Activated naive CD4-positive, alpha-beta T cell treated with anti-CD3 and anti-CD28 coated beads, Interleukin-2, amount 50 U/mL, for 16 hours (primary cell): Measurements from ENCODE around the gene CFHR3.
"Not testable (repeated sequence)": the region's sequence is repeated elsewhere in the genome, so short reads cannot be mapped to it uniquely, and the experiment has no call there.

Source experiments
- DNase-seq: peaks from one replicate; pipeline ENCODE4 v3.0.0-alpha.2; 2020

The CFHR3 gene

DNA sequence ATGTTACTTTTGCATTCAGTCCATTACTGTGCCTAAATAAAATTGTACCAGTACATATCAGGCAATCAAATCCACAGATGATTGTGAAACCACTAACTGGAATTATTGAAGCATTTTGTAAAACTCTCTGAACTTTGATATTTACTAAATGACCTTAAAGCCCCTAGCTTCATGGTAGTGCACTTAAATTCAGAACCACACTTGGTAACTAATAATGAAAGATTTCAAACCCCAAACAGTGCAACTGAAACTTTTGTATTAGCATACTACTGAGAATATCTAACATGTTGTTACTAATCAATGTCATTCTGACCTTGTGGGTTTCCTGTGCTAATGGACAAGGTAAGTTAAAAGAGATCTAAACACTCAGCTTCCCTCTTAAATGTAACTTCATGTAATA lies at the start of gene CFHR3:
Gene CFHR3 (plus strand): TSS at position 238 of the 400 bp plus-strand sequence. CDS start 47 bp downstream, at position 285.
- DNase-seq = no peak

DNA sequence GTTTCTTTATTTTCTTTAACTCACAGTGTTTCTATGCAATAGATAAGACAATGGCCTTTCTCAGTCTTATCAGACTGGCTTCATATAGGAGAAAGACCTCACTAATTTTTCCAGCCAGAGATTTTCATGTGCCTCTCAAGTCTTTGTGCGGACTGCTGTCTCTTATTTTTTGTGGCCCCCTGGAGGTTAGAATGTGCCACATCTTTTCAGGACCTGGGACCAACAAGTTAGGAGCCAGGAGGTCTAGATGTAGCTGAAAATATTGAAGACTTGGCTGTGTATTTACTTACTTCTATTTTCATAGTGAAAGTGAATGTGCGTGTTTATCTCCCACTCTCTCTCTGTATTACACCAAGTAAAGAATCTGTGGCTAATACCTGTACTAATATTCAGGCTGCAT lies 42.1 kb upstream of the CFHR3 start:
- no peak for DNase-seq

DNA sequence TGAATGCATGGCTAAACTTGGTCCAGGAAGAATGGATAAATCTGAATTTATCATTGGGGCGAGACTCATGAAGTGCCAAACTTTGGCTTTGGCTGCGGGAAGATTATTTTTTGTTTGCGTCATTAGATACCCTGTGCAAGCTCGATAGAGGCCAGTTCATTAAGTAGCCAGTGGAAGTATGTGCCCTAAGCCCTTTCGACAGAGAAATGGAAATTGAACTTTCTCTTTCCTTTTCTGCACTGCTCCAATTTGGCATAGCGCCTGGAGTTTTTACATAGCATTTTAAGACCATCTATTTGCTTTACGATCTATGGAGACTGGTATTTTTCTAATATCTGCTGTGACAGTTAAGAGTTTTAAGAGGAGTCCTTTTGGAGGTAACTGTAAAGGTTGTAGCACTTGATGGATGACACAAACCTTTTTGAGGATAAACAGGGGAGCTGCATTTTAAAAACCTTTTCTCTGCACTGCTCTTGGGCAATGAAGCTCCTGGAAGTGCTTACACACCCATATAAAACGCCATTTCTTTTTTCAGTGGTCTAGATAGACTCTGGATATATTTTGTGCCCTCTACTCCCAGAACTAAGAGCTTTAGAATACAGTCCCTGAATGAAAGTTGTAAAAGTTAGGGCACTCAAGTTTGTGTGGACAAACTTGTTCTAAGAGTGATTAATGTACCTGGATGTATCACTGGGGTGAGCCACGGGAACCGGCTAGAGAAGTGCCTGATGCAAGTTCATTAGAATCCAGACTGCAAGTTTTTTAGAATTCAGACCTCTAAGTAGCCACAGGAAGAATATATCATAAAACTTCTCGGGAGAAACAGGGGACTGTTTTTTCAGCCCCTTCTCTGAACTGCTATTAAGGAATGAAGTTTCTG lies 41.3 kb upstream of the CFHR3 start:
- DNase-seq = no peak

DNA sequence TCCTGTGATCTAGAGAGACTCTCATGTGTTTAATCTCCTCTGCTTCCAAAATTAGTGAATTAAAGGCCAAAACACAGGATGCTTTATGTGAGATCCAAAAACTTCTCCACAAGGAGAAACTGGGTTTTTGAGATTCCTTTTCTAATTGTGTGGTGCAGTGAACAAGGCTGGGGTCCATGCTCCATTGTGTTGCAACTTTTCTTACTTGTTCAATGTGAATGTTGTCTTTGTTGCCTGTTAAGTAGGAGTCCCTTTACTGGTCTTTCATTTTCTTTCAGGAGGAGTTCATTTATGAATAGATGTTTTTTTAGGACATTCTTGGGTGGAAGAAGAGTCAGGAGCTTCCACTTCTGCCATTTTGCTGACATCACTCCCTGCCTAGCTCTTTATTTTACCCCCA lies 40.6 kb upstream of the CFHR3 start:
- DNase-seq = no peak

DNA sequence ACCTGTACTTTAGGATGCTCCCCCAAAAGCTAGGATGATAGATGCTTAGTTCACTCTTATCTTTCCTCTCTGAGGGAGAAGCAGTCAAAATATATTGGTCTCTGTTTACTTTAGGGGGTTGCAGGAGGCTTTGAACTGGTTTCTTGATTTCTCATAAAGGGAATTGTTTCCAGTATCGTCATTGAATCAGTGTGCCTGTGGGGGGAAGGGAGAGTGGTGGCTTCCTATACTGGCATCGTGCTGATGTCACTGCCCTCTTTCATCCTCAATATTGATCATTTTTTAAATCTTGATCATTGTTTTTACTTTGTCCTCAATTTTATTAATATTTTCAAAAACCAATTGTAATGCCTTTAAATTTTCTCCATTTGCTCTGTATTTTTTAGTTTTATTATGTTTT lies 40.2 kb upstream of the CFHR3 start:
- no peak for DNase-seq

DNA sequence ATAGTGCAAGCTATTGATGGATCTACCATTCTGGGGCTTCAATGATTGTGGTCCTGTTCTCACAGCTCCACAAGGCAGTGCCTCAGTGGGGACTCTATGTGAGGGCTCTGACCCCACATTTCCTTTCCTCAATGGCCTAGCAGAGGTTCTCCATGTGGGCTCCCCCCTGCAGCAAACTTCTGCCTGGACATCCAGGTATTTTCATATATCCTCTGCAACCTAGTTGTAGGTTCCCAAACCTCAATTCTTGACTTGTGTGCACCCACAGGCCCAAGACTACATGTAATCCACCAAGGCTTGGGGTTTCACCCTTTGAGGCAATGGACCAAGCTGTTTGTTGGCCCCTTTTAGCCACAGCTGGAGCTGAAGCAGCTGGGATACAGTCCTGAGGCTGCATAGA lies 35.9 kb upstream of the CFHR3 start:
- no peak for DNase-seq

DNA sequence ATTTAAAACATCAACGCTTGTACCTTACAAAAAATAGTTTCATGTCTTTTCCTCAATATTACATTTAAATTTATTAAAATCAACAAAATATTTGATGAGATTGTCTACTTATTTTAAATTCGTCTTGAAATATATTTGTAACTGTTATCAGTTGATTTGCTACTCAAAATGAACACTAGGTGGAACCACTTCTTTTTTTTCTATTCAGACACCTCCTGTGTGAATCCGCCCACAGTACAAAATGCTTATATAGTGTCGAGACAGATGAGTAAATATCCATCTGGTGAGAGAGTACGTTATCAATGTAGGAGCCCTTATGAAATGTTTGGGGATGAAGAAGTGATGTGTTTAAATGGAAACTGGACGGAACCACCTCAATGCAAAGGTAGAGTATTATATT lies 31.4 kb upstream of the CFHR3 start:
- DNase-seq = not testable (repeated sequence)

DNA sequence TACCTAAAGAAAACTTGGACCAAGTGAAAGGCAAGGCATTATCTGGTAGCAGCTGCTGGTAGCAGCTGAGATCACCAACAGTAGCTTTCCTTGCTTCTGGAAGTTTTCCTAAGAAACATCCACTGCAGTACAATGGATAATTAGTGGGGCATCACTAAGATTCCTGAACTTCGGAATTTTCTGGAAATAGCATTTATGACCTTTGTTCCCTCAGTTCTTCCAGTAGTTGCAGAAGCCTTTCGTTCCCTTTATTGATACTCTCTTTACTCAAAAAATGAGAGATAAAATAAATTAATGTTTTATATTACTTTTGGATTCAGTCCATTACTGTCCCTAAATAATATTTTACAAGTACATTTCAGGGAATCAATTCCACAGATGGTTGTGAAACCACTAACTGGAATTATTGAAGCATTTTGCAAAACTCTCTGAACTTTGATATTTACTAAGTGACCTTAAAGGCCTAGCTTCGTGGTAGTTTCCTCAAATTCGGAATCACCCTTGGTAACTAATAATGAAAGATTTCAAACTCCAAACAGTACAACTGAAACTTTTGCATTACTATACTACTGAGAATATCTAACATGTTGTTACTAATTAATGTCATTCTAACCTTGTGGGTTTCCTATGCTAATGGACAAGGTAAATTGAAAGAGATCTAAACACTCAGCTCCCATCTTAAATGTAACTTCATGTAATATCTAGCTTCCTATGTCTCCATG lies 9.5 kb upstream of the CFHR3 start:
- not testable (repeated sequence) for DNase-seq

DNA sequence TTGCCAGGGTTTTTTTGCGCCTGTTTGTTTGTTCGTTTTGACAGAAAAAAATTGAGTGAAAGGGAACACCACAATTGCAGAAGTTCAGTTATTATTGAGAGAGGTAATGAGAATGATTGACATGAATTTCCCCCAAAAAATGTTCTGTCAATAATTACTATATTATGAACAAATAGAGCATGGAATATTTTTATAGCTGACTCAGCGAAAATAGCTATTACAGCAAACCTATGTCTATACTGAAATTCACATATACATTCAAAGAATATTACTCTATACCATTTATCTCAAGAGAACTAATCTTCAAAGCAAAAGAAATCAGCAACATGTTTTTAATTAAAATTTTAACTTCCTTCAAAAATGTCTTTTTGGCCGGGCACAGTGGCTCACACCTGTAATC lies 4.8 kb upstream of the CFHR3 start:
- DNase-seq = not testable (repeated sequence)

DNA sequence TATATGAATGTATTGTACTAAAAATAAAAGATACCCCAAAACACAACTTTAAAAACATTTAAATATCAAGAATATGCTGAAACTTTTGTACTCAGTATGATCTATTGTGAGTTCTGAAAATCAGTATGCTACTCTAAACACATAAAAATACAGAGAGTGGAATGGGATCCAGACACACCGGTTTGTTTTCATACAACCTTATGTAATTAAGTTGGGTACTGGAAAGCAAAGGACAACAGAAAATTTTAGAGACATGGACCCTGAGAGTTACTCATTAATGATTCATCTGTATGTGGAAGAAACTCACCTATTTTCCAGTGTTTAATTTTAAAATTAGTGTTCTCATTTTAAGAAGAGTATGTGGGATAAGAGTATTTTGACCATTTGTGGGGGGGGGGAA lies 927 bp upstream of the CFHR3 start:
- no peak for DNase-seq

DNA sequence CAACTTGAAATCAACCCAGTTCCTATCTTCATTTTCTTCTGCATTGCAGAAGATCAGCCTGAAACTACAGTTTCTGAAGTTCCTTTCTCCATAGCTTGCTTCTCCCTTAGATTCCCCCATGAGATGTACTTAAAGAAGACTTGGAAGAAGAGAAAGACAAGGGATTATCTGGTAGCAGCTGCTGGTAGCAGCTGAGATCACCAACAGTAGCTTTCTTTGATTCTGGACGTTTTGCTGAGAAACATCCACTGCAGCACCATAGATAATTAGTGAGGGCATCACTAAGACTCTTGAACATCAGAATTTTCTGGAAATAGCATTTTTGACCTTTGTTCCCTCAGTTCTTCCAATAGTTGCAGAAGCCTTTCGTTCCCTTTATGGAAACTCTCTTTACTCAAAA lies 465 bp upstream of the CFHR3 start:
- no peak for DNase-seq

DNA sequence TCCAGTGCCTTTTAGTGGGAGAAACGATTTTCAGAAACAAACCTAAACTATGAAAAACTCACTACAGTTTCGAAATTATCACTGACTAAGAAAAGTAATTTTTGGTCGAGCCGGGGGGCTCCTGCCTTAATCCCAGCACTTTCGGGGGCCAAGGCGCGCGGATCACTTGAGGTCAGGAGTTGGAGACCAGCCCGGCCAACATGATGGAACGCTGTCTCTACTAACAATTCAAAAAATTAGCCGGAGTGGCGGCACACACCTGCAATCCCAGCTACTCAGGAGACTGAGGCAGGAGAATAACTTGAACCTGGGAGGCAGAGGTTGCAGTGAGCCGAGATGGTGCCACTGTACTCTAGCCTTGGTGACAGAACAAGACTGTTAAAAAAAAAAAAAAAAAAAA lies 3.0 kb downstream of the CFHR3 start:
- no peak for DNase-seq

DNA sequence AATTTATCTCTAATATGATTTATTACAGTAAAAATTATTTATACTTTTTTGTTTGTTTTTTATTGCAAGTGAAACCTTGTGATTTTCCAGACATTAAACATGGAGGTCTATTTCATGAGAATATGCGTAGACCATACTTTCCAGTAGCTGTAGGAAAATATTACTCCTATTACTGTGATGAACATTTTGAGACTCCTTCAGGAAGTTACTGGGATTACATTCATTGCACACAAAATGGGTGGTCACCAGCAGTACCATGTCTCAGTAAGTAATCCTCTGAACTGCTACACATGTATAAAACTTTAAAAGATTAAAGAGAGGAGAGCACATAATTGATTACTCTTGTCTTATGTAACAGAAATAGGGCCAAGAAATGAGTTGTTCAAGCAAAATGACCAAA lies 4.5 kb downstream of the CFHR3 start:
- no peak for DNase-seq

DNA sequence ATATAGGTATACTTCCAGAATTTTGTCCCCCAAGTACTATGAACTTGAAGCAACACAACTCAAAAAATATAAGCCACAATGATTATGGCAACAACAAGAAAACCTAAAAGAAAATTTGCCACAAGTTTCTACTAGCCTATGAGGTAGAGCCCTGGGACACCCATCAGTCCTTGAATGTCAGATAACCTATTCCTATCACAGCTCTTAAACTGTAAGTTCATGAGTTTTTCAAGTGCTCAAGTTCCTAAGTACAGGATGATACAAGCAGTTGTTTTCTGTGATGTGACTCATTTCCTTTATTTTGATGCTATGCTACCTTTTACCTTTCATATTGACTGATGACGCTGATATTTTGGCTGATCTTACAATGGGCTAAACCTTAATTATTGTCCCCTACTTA lies 16.6 kb downstream of the CFHR3 start:
- not testable (repeated sequence) for DNase-seq

DNA sequence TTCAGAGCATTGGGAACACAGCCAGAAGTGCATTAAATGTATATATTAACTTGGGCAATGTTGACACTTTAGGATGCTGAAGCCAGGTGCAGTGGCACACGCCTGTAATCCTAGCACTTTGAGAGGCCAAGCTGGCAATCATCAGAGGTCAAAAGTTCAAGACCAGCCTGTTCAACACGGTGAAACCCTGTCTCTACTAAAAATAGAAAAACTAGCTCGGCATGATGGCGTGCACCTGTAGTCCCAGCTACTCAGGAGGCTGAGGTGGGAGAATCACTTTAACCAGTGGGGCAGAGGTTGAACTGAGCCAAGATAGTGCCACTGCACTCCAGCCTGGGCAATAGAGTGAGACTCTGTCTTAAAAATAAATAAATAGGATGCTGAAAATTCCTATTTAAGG lies 19.5 kb downstream of the CFHR3 start:
- not testable (repeated sequence) for DNase-seq

DNA sequence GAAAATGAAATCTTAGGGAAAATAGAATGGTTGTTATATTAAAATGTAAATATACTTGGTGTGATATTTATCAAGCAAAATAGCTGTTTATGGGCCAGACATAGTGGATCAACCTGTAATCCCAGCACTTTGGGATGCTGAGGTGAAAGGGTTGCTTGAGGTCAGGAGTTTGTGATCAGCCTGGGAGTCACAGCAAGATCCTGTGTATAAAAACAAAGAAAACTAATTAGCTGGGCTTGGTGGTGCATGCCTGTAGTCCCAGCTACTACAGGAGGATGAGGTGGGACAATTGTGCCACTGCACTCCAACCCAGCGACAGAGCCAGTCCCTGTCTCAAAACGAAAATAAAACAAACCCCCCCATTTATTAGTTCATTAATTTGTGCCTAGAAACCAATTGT lies 23.3 kb downstream of the CFHR3 start:
- no peak for DNase-seq

DNA sequence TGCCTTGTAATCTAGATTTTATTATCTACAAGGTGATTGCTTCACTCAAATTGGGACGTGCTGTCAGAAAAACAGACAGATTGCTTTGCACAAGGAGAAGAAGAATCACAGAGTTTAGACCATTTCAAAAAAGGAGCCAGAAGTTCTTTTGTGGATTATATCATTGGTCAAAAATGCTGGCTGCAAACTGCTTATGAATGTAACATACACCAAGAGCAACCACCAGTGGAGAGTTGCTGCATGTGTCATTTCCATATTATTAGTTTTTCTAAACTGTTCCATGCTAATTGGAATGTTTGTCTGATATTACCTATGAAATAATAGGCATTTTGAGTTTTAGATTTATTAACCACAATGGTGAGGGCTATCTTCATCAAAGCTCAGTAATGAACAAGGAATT lies 27.3 kb downstream of the CFHR3 start:
- not testable (repeated sequence) for DNase-seq

DNA sequence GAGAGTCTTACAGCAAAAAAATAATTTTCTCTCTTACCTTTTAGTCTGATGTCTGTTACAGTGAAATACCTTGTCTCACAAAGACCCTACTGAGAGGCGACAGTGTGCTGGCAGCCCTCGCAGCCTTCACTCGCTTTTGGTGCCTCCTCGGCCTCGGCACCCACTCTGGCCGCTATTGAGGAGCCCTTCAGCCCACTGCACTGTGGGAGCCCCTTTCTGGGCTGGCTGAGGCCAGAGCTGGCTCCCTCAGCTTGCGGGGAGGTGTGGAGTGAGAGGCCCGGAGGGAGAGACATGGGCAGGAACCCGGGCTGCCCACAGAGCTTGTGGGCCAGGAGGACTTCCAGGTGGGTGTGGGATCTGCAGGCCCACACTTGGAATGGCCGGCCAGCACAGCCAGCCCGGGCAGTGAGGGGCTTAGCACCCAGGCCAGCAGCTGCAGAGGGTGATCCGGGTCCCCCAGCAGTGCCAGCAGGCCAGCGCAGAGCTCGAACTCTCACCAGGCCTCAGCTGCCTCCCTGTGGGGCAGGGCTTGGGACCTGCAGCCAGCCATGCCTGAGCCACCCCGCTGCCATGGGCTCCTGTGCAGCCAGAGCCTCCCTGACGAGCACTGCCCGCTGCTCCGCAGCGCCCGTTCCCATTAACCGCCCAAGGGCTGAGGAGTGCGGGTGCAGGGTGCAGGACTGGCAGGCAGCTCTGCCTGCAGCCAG lies 34.0 kb downstream of the CFHR3 start:
- no peak for DNase-seq

DNA sequence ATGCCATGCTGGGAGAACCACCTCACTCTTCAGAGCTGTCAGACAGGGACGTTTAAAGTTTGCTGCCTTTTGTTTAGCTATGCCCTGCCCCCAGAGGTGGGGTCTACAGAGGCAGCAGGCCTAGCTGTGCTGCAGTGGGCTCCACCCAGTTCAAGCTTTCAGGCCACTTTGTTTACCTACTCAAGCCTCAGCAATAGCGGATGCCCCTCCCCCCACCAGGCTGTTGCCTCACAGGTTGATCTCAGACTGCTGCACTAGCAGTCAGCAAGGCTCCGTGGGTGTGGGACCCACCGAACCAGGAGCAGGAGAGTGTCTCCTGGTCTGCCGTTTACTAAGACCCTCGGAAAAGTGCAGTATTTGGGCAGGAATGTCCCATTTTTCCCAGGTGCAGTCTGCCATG lies 42.8 kb downstream of the CFHR3 start:
- not testable (repeated sequence) for DNase-seq

DNA sequence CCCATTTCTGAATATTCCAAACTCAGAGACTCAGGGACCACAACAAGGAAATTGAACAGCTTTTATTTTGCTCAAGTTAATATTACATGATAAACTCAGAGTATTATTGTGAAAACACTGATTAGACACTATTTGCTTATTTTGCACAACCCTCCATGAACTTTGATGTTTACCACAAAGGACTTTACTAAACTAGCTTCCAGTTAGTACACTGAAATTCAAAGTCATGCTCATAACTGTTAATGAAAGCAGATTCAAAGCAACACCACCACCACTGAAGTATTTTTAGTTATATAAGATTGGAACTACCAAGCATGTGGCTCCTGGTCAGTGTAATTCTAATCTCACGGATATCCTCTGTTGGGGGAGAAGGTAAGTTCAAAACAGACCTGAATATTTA lies 44.9 kb downstream of the CFHR3 start, which contains the start of gene CFHR1:
Gene CFHR1 (plus strand): TSS at position 201 of the 400 bp plus-strand sequence. CDS start 114 bp downstream, at position 315.
- not testable (repeated sequence) for DNase-seq

DNA sequence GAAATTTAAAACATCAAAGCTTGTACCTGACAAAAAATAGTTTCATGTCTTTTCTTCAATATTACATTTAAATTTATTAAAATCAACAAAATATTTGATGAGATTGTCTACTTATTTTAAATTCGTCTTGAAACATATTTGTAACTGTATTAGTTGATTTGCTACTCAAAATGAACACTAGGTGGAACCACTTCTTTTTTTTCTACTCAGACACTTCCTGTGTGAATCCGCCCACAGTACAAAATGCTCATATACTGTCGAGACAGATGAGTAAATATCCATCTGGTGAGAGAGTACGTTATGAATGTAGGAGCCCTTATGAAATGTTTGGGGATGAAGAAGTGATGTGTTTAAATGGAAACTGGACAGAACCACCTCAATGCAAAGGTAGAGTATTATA lies 53.2 kb downstream of the CFHR3 start:
- not testable (repeated sequence) for DNase-seq
